WTC11 (cell line): ENCODE measurements around the gene ARHGAP19. TPM values are rescaled to one million over a fixed set of nuclear protein-coding genes. Genes with fewer than 3 reads are reported as not detected.

Source experiments
- ATAC-seq: fragments of 200-7000 bp; cut with Tn5 transposase; 2 replicates; pipeline ENCODE4 v1.10.0; 2021; ENCODE audit warnings: mild to moderate bottlenecking, moderate library complexity
- CTCF ChIA-PET: fragments of 300-600 bp; sonication (Branson Sonifier 250); formaldehyde crosslinking; loops from one replicate; lab custom pipeline; 2021; ENCODE audit warnings: antibody characterized with exemption; lab: Charles Lee
- POLR2A ChIA-PET: fragments of 350-600 bp; sonication (Branson Sonifier 250); formaldehyde crosslinking; loops from one replicate; lab custom pipeline; 2021; ENCODE audit warnings: antibody characterized with exemption; lab: Charles Lee
- DNase-seq: peaks from one replicate; pipeline ENCODE4 v3.0.0; 2021; ENCODE audit warnings: low spot score
- H3K27ac Mint-ChIP-seq: 2 replicates; pipeline ENCODE4 v1.8.0; 2021; ENCODE audit warnings: mixed read lengths
- H3K27me3 Mint-ChIP-seq: 2 replicates; pipeline ENCODE4 v1.8.0; 2021; ENCODE audit warnings: low read depth, mild to moderate bottlenecking, moderate library complexity, mixed read lengths
- H3K36me3 Mint-ChIP-seq: 2 replicates; pipeline ENCODE4 v1.8.0; 2021; ENCODE audit warnings: mixed read lengths
- H3K4me1 Mint-ChIP-seq: 2 replicates; pipeline ENCODE4 v1.8.0; 2022; ENCODE audit warnings: mixed read lengths
- H3K4me3 Mint-ChIP-seq: 2 replicates; pipeline ENCODE4 v1.8.0; 2021; ENCODE audit warnings: mild to moderate bottlenecking, moderate library complexity, mixed read lengths
- H3K9me3 Mint-ChIP-seq: 2 replicates; pipeline ENCODE4 v1.8.0; 2021; ENCODE audit warnings: mixed read lengths
- AR ChIP-seq: fragments of 250-450 bp; sonication (Bioruptor Pico); IDR thresholded peaks from 2 replicates; pipeline ENCODE4 v1.9.0; 2021; ENCODE audit warnings: mild to moderate bottlenecking
- ATF6 ChIP-seq: sonication (generic); formaldehyde crosslinking; IDR thresholded peaks from 2 replicates; pipeline ENCODE4 v1.8.1; 2023; ENCODE audit warnings: mild to moderate bottlenecking, missing genetic modification reagents
- CBFB ChIP-seq: sonication (generic); formaldehyde crosslinking; IDR thresholded peaks from 2 replicates; pipeline ENCODE4 v1.8.1; 2022; ENCODE audit warnings: mild to moderate bottlenecking, low read depth, missing genetic modification reagents
- CREB1 ChIP-seq: sonication (generic); formaldehyde crosslinking; IDR thresholded peaks from 2 replicates; pipeline ENCODE4 v1.8.0; 2023; ENCODE audit warnings: mild to moderate bottlenecking, missing genetic modification reagents
- E2F5 ChIP-seq: sonication (generic); formaldehyde crosslinking; IDR thresholded peaks from 2 replicates; pipeline ENCODE4 v1.8.1; 2022; ENCODE audit warnings: mild to moderate bottlenecking, moderate library complexity, missing genetic modification reagents
- ESRRA ChIP-seq: sonication (generic); formaldehyde crosslinking; IDR thresholded peaks from 2 replicates; pipeline ENCODE4 v1.8.1; 2022; ENCODE audit warnings: mild to moderate bottlenecking, missing genetic modification reagents, borderline replicate concordance
- FOXP1 ChIP-seq: sonication (generic); formaldehyde crosslinking; IDR thresholded peaks from 2 replicates; pipeline ENCODE4 v1.8.0; 2022; ENCODE audit warnings: missing genetic modification reagents, mild to moderate bottlenecking, moderate library complexity, borderline replicate concordance
- HMGA2 ChIP-seq: fragments of 250-450 bp; sonication (Bioruptor Pico); IDR thresholded peaks from 2 replicates; pipeline ENCODE4 v1.4.0; 2021; ENCODE audit warnings: mild to moderate bottlenecking, moderate library complexity
- JUN ChIP-seq: sonication (generic); formaldehyde crosslinking; IDR thresholded peaks from 2 replicates; pipeline ENCODE4 v1.8.0; 2023; ENCODE audit warnings: mild to moderate bottlenecking, missing genetic modification reagents
- NFYB ChIP-seq: sonication (generic); formaldehyde crosslinking; conservative IDR thresholded peaks from 2 replicates; pipeline ENCODE4 v1.8.0; 2022; ENCODE audit warnings: low read depth, missing genetic modification reagents
- PRDM15 ChIP-seq: sonication (generic); formaldehyde crosslinking; IDR thresholded peaks from 2 replicates; pipeline ENCODE4 v1.8.0; 2022; ENCODE audit warnings: missing genetic modification reagents
- RORB ChIP-seq: fragments of 250-450 bp; sonication (Bioruptor Pico); IDR thresholded peaks from 2 replicates; pipeline ENCODE4 v1.9.0; 2021; ENCODE audit warnings: mild to moderate bottlenecking
- SMAD4 ChIP-seq: sonication (generic); formaldehyde crosslinking; IDR thresholded peaks from 2 replicates; pipeline ENCODE4 v1.8.0; 2022; ENCODE audit warnings: mild to moderate bottlenecking, missing genetic modification reagents
- TCF7 ChIP-seq: sonication (generic); formaldehyde crosslinking; IDR thresholded peaks from 2 replicates; pipeline ENCODE4 v1.8.0; 2022; ENCODE audit warnings: mild to moderate bottlenecking, low read depth, missing genetic modification reagents, moderate library complexity
- USF1 ChIP-seq: sonication (generic); formaldehyde crosslinking; IDR thresholded peaks from 2 replicates; pipeline ENCODE4 v1.8.0; 2022; ENCODE audit warnings: mild to moderate bottlenecking, missing genetic modification reagents
- ZMAT4 ChIP-seq: fragments of 250-450 bp; sonication (Bioruptor Pico); IDR thresholded peaks from 2 replicates; pipeline ENCODE4 v1.9.0; 2021; ENCODE audit warnings: mild to moderate bottlenecking
- ZNF532 ChIP-seq: fragments of 250-450 bp; sonication (Bioruptor Pico); IDR thresholded peaks from 2 replicates; pipeline ENCODE4 v1.9.0; 2021; ENCODE audit warnings: mild to moderate bottlenecking, borderline replicate concordance
- total RNA-seq: library from RNA; stranded (reverse); gene quantifications from 3 replicates; pipeline ENCODE4 v1.2.3, GENCODE V29; 2021

Gene ARHGAP19
- total RNA-seq, 1 experiment from 2014 or later: 42.2 TPM

- TF ChIP-seq E2F5 (CRISPR knock-in tag): no peak
- no peak for TF ChIP-seq ZNF532 (CRISPR knock-in tag)
- TF ChIP-seq FOXP1: peak; percentile 27; the same call in 1 of the 2 replicates
- TF ChIP-seq NFYB: no peak
- no peak for TF ChIP-seq RORB (CRISPR knock-in tag)
Observed at GRCh38 chr10:97331153-97331703, 38.8 kb upstream of the ARHGAP19 start (continued).

GRCh38 chr10:97329766-97330165 lies 37.3 kb upstream of the ARHGAP19 start:
- H3K36me3 Mint-ChIP-seq: peaks cover 10% of the 10 kb centered on the region
- no peaks in the 10 kb centered on the region for H3K27me3 Mint-ChIP-seq
- DNase-seq: no peak
- ChIA-PET POLR2A (interaction anchor here (5.9 kb wide), 1 partner anchor 10 kb away, joined by 46 read pairs; the partner anchor contains the start of gene FRAT1), CTCF (interaction anchor here (3.9 kb wide), 1 partner anchor 10 kb away, joined by 12 read pairs; the partner anchor contains the start of gene FRAT1)
- H3K4me1 Mint-ChIP-seq: peaks cover 54% of the 10 kb centered on the region
- no peak overlapping the region for H3K4me3 Mint-ChIP-seq
- H3K9me3 Mint-ChIP-seq: no peaks in the 10 kb centered on the region
- no peak for ATAC-seq
- H3K27ac Mint-ChIP-seq: peak overlapping the region; percentile 35; the same call in 1 of the 2 replicates
- TF ChIP-seq HMGA2 (CRISPR knock-in tag) (no peak), CBFB (CRISPR knock-in tag) (no peak), AR (no peak), ESRRA (CRISPR knock-in tag) (no peak), TCF7 (no peak), E2F5 (CRISPR knock-in tag) (no peak), SMAD4 (CRISPR knock-in tag) (no peak), ATF6 (no peak), USF1 (CRISPR knock-in tag) (no peak), CREB1 (no peak), JUN (no peak), PRDM15 (no peak), ZMAT4 (CRISPR knock-in tag) (no peak)
